GM06990 (cell line): ENCODE data around the gene SCART1.

Experiments
- DNase-seq: peaks from one replicate; pipeline ENCODE4 v3.0.0-alpha.2; 2011; ENCODE audit not compliant: insufficient read length; ENCODE audit errors: extremely low read depth
- H3K27me3 ChIP-seq: replicated peaks from 2 replicates; pipeline ENCODE4 v1.6.0; 2011; ENCODE audit warnings: low read length; ENCODE audit not compliant: control insufficient read depth, insufficient read depth
- H3K36me3 ChIP-seq: 2 replicates; pipeline ENCODE4 v1.5.1; 2011; ENCODE audit warnings: low read length; ENCODE audit not compliant: control insufficient read depth, insufficient read depth
- H3K4me3 ChIP-seq: replicated peaks from 2 replicates; pipeline ENCODE4 v1.5.1; 2011; ENCODE audit warnings: low read depth, mild to moderate bottlenecking, control low read depth, low read length
- TF ChIP-seq, protein P1 (sequence below): IDR thresholded peaks from 2 replicates; pipeline ENCODE4 v1.5.1; 2011; ENCODE audit warnings: low read length, control low read depth, mild to moderate bottlenecking, inconsistent platforms; ENCODE audit not compliant: insufficient read depth, poor library complexity, severe bottlenecking

SCART1 gene

DNA sequence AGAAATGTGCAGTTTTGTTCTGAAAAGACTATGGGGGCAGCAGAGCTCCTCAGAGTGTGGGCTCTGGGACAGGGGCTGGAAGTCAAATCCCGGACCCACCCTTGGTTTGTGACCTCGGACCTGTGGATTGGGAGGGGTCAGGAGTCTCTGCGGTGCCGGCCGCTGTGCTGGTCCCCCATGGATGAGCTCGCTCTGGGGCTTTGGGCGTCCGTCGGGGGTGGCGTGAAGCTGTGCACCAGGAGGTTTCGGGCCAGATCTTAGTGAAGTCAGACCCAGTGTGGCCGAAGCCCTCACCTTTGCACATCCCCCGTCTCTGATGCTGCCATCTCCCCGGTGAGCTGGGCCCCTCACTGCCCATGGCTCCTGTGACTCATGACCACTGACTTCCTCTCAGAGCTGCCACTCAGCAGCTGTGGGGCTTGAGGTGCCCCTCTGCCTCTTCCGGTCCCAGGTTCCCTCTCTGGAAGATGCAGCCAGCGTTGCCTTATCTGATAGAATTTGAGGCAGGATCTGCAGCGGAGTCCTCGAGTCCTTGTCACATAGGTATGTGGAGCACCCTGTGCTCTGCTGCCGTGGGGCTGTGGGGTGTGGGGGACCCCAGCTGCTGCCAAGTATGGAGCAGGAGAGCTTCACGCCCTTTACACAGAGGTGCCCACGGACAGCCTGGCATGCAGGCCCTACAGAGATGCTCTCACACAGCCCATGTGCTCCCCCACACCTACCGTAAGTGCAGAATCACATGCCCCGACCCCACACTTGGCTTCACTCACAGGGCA, 11.4 kb upstream of the SCART1 start:
- no peak for DNase-seq
- Histone ChIP-seq H3K27me3 (no peaks in the 10 kb centered on the region), H3K36me3 (no peaks in the 10 kb centered on the region), H3K4me3 (no peak overlapping the region)
- TF ChIP-seq, protein P1, sequence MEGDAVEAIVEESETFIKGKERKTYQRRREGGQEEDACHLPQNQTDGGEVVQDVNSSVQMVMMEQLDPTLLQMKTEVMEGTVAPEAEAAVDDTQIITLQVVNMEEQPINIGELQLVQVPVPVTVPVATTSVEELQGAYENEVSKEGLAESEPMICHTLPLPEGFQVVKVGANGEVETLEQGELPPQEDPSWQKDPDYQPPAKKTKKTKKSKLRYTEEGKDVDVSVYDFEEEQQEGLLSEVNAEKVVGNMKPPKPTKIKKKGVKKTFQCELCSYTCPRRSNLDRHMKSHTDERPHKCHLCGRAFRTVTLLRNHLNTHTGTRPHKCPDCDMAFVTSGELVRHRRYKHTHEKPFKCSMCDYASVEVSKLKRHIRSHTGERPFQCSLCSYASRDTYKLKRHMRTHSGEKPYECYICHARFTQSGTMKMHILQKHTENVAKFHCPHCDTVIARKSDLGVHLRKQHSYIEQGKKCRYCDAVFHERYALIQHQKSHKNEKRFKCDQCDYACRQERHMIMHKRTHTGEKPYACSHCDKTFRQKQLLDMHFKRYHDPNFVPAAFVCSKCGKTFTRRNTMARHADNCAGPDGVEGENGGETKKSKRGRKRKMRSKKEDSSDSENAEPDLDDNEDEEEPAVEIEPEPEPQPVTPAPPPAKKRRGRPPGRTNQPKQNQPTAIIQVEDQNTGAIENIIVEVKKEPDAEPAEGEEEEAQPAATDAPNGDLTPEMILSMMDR, result no peak

DNA sequence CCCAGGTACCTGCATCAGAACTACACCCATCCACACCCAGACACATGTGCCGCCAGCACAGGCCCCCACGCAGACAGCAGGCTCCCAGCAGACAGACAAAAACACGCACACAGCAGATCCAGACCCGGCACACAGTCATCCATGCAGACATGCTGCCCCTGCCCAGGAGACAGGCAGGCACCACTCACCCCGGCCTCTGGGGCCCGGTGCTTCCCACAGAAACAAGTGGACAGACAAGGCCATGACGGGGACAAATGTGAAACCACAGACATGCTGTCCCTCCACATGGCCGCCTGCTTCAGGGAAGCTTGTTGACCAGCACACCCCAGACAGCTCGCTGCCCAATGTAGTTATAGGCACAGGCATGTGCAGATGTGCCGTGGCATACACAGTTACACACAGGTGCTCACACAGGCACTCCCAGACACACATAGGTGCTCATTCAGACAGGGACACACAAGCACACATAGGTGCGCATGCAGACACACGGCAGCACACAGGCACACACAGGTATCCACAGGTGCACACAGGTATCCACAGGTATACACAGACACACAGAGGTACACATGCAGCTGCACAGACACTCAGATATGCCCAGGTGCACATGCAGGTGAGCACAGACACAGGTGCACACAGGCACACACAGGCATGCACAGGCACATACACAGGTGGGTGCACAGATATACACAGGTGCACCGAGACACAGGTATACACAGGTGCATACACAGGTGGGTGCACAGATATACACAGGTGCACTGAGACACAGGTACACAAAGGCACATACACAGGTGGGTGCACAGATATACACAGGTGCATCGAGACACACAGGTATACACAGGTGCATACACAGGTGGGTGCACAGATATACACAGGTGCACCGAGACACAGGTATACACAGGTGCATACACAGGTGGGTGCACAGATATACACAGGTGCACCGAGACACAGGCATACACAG, 10.5 kb upstream of the SCART1 start:
- Histone ChIP-seq H3K36me3 (no peaks in the 10 kb centered on the region), H3K4me3 (no peak overlapping the region), H3K27me3 (no peaks in the 10 kb centered on the region)
- TF ChIP-seq, protein P1, result no peak
- no peak for DNase-seq

DNA sequence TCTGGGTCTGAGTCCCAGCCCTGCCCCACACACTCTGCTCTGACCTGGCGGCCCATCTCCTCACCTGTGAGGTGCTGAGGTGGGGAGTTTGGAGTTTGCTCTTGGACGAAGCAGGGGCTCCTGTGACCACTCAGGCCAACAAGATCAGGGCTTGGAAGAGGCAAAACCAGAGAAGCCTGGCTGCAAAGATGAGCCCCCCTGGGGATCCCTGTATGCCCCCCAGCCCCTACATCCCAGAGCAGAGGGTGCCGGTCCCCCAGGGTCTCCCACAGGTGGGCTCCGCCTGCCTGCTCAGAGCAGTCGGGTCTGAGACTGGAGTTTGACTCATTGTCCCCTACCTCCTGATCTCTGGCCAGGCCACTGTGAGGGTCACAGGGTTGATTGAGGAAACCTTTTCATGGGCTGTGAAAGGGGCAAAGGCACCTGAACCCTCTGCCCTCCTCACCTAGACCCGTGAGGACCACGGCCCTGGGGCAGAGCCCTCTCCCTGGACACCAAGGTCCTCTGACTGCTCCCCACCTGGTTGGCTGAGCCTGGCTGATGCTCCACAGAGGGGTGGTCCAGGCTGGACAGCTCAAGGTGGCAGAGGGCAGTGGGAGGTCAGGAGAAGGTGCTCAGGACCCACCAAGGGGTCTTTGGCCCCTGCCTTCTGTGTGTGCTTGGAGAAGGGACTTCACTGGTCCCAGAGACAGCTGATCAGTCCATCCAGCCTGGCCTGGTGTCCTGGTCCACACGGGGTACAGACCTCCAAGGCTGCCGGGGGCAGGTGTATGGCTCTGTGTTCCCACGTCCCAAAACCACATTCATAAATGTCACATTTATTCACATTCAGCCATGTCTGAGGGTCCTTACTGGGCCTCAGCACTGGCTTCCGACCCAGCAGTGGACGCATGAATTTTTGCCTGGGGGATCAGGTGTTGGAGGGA, 9.1 kb upstream of the SCART1 start:
- Histone ChIP-seq H3K36me3 (no peaks in the 10 kb centered on the region), H3K27me3 (no peaks in the 10 kb centered on the region), H3K4me3 (no peak overlapping the region)
- TF ChIP-seq, protein P1, result no peak
- DNase-seq, result no peak

DNA sequence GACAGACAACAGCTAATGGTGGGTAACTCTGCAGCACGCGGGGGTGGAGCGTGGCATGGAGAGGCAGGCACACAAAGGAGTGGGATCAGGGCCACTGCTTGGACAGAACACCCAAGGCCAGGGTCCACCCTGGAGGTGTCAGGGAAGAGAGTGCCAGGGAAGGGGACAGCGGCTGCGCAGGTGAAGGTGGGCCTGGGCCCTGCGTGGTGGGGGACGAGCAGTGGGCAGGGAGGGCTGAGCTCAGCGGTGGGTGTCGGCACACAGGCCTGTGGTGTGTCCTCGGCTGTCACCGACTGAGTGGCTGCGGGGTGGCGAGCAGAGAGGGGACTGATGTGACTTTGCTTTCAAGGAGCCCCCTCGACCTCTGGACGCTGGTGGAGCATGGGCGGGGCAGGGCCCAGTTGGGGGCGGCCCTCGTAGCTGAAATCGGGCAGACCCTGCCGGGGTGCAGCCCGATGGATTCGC, 8.4 kb upstream of the SCART1 start:
- DNase-seq, result no peak

More for the DNA sequence above, 8.4 kb upstream of the SCART1 start:
- H3K4me3 ChIP-seq, result no peak overlapping the region
- no peaks in the 10 kb centered on the region for H3K27me3 ChIP-seq
- TF ChIP-seq, protein P1, result no peak
- no peaks in the 10 kb centered on the region for H3K36me3 ChIP-seq
